ENCODE data around the gene KLRK1.

GRCh38 chr12:10385166-10385613 lies 4.7 kb downstream of the KLRK1 start:
- TF ChIP-seq CTCF (IDR thresholded peaks at IDR 0.05; ENCODE audit: poor library complexity, severe bottlenecking) (no peak), POLR2AphosphoS5 (IDR thresholded peaks at IDR 0.05) (no peak), EZH2 (IDR thresholded peaks at IDR 0.05; ENCODE audit: borderline replicate concordance, insufficient read depth, low read length, poor library complexity, severe bottlenecking) (no peak), EP300 (conservative IDR thresholded peaks at IDR 0.05; ENCODE audit: poor library complexity, severe bottlenecking) (no peak), TAF1 (IDR thresholded peaks at IDR 0.05; ENCODE audit: low read depth) (no peak), SMC3 (conservative IDR thresholded peaks at IDR 0.05; ENCODE audit: poor library complexity) (no peak)

Measured in neural cell (in vitro differentiated cells).